Limb (tissue), 2 donors: ENCODE results near the gene UMODL1.

Experiments
- DNase-seq, 2 donors: peaks; one replicate each; pipeline ENCODE4 v3.0.0-alpha.2; 2016; ENCODE audit errors: extremely low spot score in 2 of 2

UMODL1 gene

GRCh38 chr21:42039911-42040351 is 31.2 kb upstream of the UMODL1 start:
- DNase-seq: no peak

- DNase-seq: no peak
Observed at GRCh38 chr21:42040411-42041180, 30.5 kb upstream of the UMODL1 start.

- no peak for DNase-seq
Observed at GRCh38 chr21:42041246-42041645, 29.9 kb upstream of the UMODL1 start.

GRCh38 chr21:42041711-42042110 is 29.4 kb upstream of the UMODL1 start:
- no peak for DNase-seq

GRCh38 chr21:42042651-42043050 is 28.5 kb upstream of the UMODL1 start:
- DNase-seq: no peak

- DNase-seq: no peak
Observed at GRCh38 chr21:42043201-42043895, 27.8 kb upstream of the UMODL1 start.

- no peak for DNase-seq
Observed at GRCh38 chr21:42043961-42044360, 27.2 kb upstream of the UMODL1 start.

- DNase-seq: no peak
Observed at GRCh38 chr21:42044871-42045495, 26.1 kb upstream of the UMODL1 start.

- DNase-seq: peak in 1 of 2 donors; percentile 20
Observed at GRCh38 chr21:42047821-42048613, 23.1 kb upstream of the UMODL1 start.

GRCh38 chr21:42048870-42049577 is 22.1 kb upstream of the UMODL1 start:
- DNase-seq: no peak

- no peak for DNase-seq
Observed at GRCh38 chr21:42049578-42050430, 21.3 kb upstream of the UMODL1 start.

- DNase-seq: no peak
Observed at GRCh38 chr21:42051788-42052187, 19.3 kb upstream of the UMODL1 start.

- DNase-seq: no peak
Observed at GRCh38 chr21:42055425-42055824, 15.7 kb upstream of the UMODL1 start.

- DNase-seq: no peak
Observed at GRCh38 chr21:42056468-42056867, 14.6 kb upstream of the UMODL1 start.

- DNase-seq: peak in 1 of 2 donors; percentile 24
Observed at GRCh38 chr21:42056996-42057689, 14.0 kb upstream of the UMODL1 start.

GRCh38 chr21:42057851-42058437 is 13.2 kb upstream of the UMODL1 start:
- DNase-seq: no peak

GRCh38 chr21:42058631-42059111 is 12.4 kb upstream of the UMODL1 start:
- no peak for DNase-seq

GRCh38 chr21:42059141-42059540 is 12.0 kb upstream of the UMODL1 start:
- no peak for DNase-seq

- DNase-seq: no peak
Observed at GRCh38 chr21:42059721-42060120, 11.4 kb upstream of the UMODL1 start.
